Panc1 (cell line): ENCODE results near the gene GRN. TPM values are rescaled to one million over a fixed set of nuclear protein-coding genes. Genes with fewer than 3 reads are reported as not detected.

ENCODE experiments used
- ATAC-seq: fragments of 200-7000 bp; cut with Tn5 transposase; 2 replicates; pipeline ENCODE4 v1.9.1; 2020; ENCODE audit warnings: mild to moderate bottlenecking, moderate library complexity
- BruUV-seq: library from RNA; stranded (reverse); fragments of 400-500 nt; replicated peaks from 2 replicates; lab custom pipeline; 2021; lab: Mats Ljungman, UMichigan
- CTCF ChIA-PET: fragments of 300-600 bp; sonication (Branson Sonifier 250); formaldehyde crosslinking; loops from one replicate; lab custom pipeline; 2022; ENCODE audit warnings: antibody characterized with exemption; lab: Charles Lee
- POLR2A ChIA-PET: fragments of 300-600 bp; sonication (Branson Sonifier 250); formaldehyde crosslinking; loops from one replicate; lab custom pipeline; 2022; ENCODE audit warnings: antibody characterized with exemption; lab: Charles Lee
- DNase-seq: peaks from one replicate; pipeline ENCODE4 v3.0.0-alpha.2; 2010; ENCODE audit warnings: low read depth, low spot score
- H3K27ac ChIP-seq: 2 replicates; pipeline ENCODE4 v1.5.1; 2011; ENCODE audit warnings: mild to moderate bottlenecking, low read length, inconsistent platforms
- H3K27me3 ChIP-seq: fragments of 200-500 bp; sonication (Bioruptor generic); 2 replicates; pipeline ENCODE4 v1.6.0; 2014; ENCODE audit warnings: low read length, inconsistent platforms; ENCODE audit not compliant: control insufficient read depth, insufficient read depth
- H3K36me3 ChIP-seq: fragments of 200-500 bp; sonication (Bioruptor generic); 2 replicates; pipeline ENCODE4 v1.5.1; 2014; ENCODE audit warnings: inconsistent platforms, mild to moderate bottlenecking, low read length, moderate library complexity; ENCODE audit not compliant: control insufficient read depth, insufficient read depth
- H3K4me1 ChIP-seq: 2 replicates; pipeline ENCODE4 v1.5.1; 2011; ENCODE audit warnings: inconsistent platforms, mild to moderate bottlenecking, low read length, moderate library complexity; ENCODE audit not compliant: control insufficient read depth, insufficient read depth
- H3K4me3 ChIP-seq, 2 experiments: 2 replicates each; pipeline ENCODE4 v1.5.1; 2011 to 2012; ENCODE audit warnings: low read depth in 2 of 2, low read length in 2 of 2, mild to moderate bottlenecking in 2 of 2, inconsistent platforms in 1 of 2, moderate library complexity in 1 of 2
- H3K9me3 ChIP-seq: fragments of 200-500 bp; sonication (Bioruptor generic); 2 replicates; pipeline ENCODE4 v1.5.1; 2014; ENCODE audit warnings: low read depth, mild to moderate bottlenecking, inconsistent platforms, low read length, moderate library complexity; ENCODE audit not compliant: control insufficient read depth, insufficient read depth
- CTCF ChIP-seq: fragments of 450-650 bp; IDR thresholded peaks from 2 replicates; pipeline ENCODE4 v1.5.1; 2017; ENCODE audit warnings: mild to moderate bottlenecking
- POLR2AphosphoS5 ChIP-seq: IDR thresholded peaks from 2 replicates; pipeline ENCODE4 v1.6.1; 2012; ENCODE audit warnings: mild to moderate bottlenecking, low read depth, low read length, moderate library complexity
- SIN3A ChIP-seq: IDR thresholded peaks from 2 replicates; pipeline ENCODE4 v1.6.1; 2012; ENCODE audit warnings: low read depth, mild to moderate bottlenecking, low read length, moderate library complexity, borderline replicate concordance; ENCODE audit not compliant: insufficient read depth
- TCF7L2 ChIP-seq: IDR thresholded peaks from 2 replicates; pipeline ENCODE4 v1.6.1; 2011; ENCODE audit warnings: mild to moderate bottlenecking, low read depth, low read length, inconsistent platforms
- in situ Hi-C: cut with HindIII; loops from 2 replicates; pipeline ENCODE4 v1.10.0; 2016; ENCODE audit warnings: low sequenced_read_pairs, low pct_unique_long_range_greater_than_20kb
- intact Hi-C: fragments of 100-400 bp; cut with micrococcal nuclease; formaldehyde crosslinking; loops from one replicate; pipeline ENCODE4 v1.10.0; 2022; ENCODE audit not compliant: unreplicated experiment
- total RNA-seq: library from RNA; stranded (reverse); gene quantifications from one replicate; pipeline ENCODE4 v1.2.1, GENCODE V29; 2021; ENCODE audit not compliant: unreplicated experiment
- TF ChIP-seq, protein P1 (sequence below), 2 experiments: IDR thresholded peaks; 2 replicates each; pipeline ENCODE4 v1.6.1; 2011 to 2012; ENCODE audit warnings: low read depth in 2 of 2, control low read depth in 1 of 2, low read length in 1 of 2, mild to moderate bottlenecking in 1 of 2, moderate library complexity in 1 of 2; ENCODE audit not compliant: insufficient read depth in 1 of 2

Gene GRN
- total RNA-seq, 1 experiment from 2014 or later: 304 TPM

DNA sequence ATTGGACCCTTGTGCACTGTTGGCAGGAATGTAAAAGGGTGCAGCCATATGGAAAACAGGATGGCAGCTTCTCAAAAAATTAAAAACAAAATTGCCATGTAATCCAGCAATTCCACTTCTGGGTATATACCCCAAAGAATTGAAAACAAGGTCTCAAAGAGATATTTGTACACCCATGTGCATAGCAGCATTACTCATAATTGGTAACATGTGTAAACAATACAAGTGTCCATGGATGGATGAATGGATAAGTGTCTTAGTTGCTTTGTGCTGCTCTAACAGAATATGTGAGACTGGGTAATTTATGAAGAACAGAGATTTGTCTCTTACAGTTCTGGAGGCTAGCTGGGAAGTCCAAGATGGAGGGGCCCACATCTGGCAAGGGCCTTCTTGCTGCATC, 40.5 kb upstream of the GRN start:
- POLR2A ChIA-PET: interaction anchor here (0.6 kb wide), 1 partner anchor 84 kb away, joined by 3 read pairs; no protein-coding TSS in a partner anchor
- in situ Hi-C loops (no loop called here), intact Hi-C loops (no loop called here)
- Histone ChIP-seq H3K27me3 (no peaks in the 10 kb centered on the region), H3K36me3 (no peaks in the 10 kb centered on the region), H3K9me3 (no peaks in the 10 kb centered on the region), H3K27ac (no peak overlapping the region), H3K4me1 (peaks cover 4% of the 10 kb centered on the region), H3K4me3 (no peak overlapping the region)
- DNase-seq (no peak), ATAC-seq (no peak)
- TF ChIP-seq POLR2AphosphoS5: no peak
- TF ChIP-seq SIN3A: no peak
- no peak for TF ChIP-seq TCF7L2
- no peak for TF ChIP-seq CTCF
- TF ChIP-seq, protein P1, sequence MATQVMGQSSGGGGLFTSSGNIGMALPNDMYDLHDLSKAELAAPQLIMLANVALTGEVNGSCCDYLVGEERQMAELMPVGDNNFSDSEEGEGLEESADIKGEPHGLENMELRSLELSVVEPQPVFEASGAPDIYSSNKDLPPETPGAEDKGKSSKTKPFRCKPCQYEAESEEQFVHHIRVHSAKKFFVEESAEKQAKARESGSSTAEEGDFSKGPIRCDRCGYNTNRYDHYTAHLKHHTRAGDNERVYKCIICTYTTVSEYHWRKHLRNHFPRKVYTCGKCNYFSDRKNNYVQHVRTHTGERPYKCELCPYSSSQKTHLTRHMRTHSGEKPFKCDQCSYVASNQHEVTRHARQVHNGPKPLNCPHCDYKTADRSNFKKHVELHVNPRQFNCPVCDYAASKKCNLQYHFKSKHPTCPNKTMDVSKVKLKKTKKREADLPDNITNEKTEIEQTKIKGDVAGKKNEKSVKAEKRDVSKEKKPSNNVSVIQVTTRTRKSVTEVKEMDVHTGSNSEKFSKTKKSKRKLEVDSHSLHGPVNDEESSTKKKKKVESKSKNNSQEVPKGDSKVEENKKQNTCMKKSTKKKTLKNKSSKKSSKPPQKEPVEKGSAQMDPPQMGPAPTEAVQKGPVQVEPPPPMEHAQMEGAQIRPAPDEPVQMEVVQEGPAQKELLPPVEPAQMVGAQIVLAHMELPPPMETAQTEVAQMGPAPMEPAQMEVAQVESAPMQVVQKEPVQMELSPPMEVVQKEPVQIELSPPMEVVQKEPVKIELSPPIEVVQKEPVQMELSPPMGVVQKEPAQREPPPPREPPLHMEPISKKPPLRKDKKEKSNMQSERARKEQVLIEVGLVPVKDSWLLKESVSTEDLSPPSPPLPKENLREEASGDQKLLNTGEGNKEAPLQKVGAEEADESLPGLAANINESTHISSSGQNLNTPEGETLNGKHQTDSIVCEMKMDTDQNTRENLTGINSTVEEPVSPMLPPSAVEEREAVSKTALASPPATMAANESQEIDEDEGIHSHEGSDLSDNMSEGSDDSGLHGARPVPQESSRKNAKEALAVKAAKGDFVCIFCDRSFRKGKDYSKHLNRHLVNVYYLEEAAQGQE (IDR thresholded peaks at IDR 0.05; ENCODE audit: insufficient read depth in 1 of 2, low read depth in 2 of 2, low read length in 1 of 2): no peak
- no TSS peak for BruUV-seq
- CTCF ChIA-PET: no interaction called here

DNA sequence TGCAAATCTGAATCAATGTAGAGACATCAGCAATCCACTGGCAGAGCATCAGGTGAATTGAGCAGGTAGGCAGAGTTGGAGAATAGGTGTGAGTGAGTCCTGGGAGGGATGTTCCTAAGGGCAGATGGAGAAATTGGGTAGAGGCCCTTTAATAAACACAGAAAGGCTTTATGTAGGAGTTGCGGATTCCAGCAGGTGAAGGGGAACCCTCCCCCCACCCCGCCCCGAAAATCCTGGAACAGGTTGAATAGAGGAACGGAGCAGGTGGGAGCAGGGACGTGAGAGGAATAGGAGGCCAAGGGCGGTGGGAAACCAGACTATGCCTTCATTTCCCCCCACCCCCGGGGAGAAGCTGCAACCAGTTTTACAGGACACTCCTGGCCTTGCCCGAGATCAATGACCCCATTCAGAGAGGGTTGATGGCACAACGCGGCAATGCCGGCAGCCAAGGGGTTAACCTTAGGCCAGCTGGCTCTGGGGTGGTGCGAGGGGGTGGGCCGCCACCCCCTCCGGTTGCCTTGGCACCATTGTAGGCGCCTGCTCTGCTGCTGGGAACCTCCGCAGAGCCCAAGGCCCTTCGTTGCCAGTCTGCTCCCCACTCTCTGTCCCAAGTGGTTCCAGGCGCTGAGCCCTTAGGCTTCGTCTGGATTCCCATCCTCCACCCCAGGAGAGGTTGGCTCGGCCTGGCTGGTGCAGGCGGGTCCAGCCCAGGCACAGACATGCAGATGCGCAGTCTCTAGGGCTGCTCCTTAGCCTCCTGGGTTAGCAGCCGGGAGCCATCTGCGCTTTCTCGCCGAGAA, 37.5 kb upstream of the GRN start:
- Histone ChIP-seq H3K9me3 (no peaks in the 10 kb centered on the region), H3K4me3 (peak overlapping the region; percentile 37 to 47), H3K36me3 (no peaks in the 10 kb centered on the region), H3K27me3 (no peaks in the 10 kb centered on the region), H3K4me1 (peaks cover 4% of the 10 kb centered on the region), H3K27ac (no peak overlapping the region)
- ChIA-PET CTCF (no interaction called here), POLR2A (interaction anchor here (0.6 kb wide), 1 partner anchor 834 kb away, joined by 3 read pairs; no protein-coding TSS in a partner anchor)
- intact Hi-C loops: no loop called here
- in situ Hi-C loops: no loop called here
- ATAC-seq: peak; percentile 87
- no TSS peak for BruUV-seq
- TF ChIP-seq, protein P1 (IDR thresholded peaks at IDR 0.05; ENCODE audit: insufficient read depth in 1 of 2, low read depth in 2 of 2, low read length in 1 of 2): 0 out of 4 replicates have a peak, but pooled peaks of 1 of the 2 experiments have one; percentile 20
- TF ChIP-seq SIN3A (no peak), CTCF (no peak)
- no peak for DNase-seq
